SJCRH30 (cell line): ENCODE results near the gene VTI1A. TPM values are rescaled to one million over a fixed set of nuclear protein-coding genes. Genes with fewer than 3 reads are reported as not detected.
A peak's percentile ranks its signal among the peaks of the same experiment; 100 is the strongest.

Experiments used
- DNase-seq, 2 experiments: peaks; one replicate each; pipeline ENCODE4 v3.0.0-alpha.2; 2015 to 2020
- H3K27ac ChIP-seq: fragments of 250-450 bp; sonication (Bioruptor Pico); 2 replicates; pipeline ENCODE4 v1.5.1; 2020; ENCODE audit warnings: mild to moderate bottlenecking, moderate library complexity
- H3K27me3 ChIP-seq: fragments of 250-450 bp; sonication (Bioruptor Pico); 2 replicates; pipeline ENCODE4 v1.5.1; 2020; ENCODE audit warnings: mild to moderate bottlenecking, moderate library complexity
- H3K36me3 ChIP-seq: fragments of 250-450 bp; sonication (Bioruptor Pico); 2 replicates; pipeline ENCODE4 v1.5.1; 2020; ENCODE audit warnings: mild to moderate bottlenecking, moderate library complexity
- H3K4me1 ChIP-seq: fragments of 250-450 bp; sonication (Bioruptor Pico); 2 replicates; pipeline ENCODE4 v1.5.1; 2020; ENCODE audit warnings: mild to moderate bottlenecking, moderate library complexity
- H3K4me3 ChIP-seq: fragments of 250-450 bp; sonication (Bioruptor Pico); 2 replicates; pipeline ENCODE4 v1.5.1; 2020; ENCODE audit warnings: mild to moderate bottlenecking, moderate library complexity
- H3K9me3 ChIP-seq: fragments of 250-450 bp; sonication (Bioruptor Pico); replicated peaks from 2 replicates; pipeline ENCODE4 v1.5.1; 2020; ENCODE audit warnings: mild to moderate bottlenecking, moderate library complexity
- total RNA-seq: library from RNA; depleted of rRNA; stranded (reverse); fragments of >200 nt; shearing (Covaris generic); gene quantifications from 2 replicates; pipeline ENCODE4 v1.2.3, GENCODE V29; 2014

The VTI1A gene
- total RNA-seq, 1 experiment from 2014 or later = 29.0 TPM

DNA sequence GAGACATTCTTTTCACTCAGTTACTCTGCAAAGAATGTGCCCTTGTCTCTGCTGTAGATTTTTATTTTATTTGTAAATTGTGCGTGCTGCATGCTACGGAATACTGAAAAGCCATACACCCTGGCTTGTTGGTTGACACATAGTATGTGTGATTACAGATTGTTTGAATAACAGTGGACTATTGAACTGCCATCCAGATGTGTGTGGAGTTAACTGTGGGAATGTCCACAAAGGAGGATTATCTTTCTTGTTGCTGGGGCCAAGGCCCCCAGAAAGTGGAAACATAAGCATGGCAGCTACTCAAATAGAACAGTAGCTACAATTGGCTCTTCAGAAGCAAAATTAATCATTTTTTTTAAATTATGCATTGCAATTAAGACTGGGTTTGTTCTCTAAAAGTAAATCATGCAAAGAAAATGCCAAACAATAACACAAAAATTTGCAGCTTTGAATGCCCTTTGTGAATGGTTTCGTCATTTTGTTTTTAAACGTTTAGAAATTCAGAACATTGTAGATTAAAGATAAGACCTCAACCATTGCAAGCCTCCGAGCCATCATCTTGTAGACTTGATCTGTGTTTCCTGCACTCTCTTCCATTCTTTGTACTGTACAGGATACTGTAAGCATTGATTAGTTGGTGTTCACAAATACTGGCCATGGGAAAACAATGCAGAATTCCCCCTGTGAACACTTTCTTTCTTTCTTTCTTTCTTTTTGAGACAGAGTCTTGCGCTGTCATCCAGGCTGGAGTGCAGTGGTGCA, 292.8 kb downstream of the VTI1A start:
- no peak for DNase-seq
- H3K36me3 ChIP-seq = peaks cover 5% of the 10 kb centered on the region; the same call in 1 of the 2 replicates
- H3K27me3 ChIP-seq = no peaks in the 10 kb centered on the region
- H3K4me3 ChIP-seq = no peak overlapping the region
- H3K4me1 ChIP-seq = no peaks in the 10 kb centered on the region
- no peaks in the 10 kb centered on the region for H3K9me3 ChIP-seq
- H3K27ac ChIP-seq = no peak overlapping the region

DNA sequence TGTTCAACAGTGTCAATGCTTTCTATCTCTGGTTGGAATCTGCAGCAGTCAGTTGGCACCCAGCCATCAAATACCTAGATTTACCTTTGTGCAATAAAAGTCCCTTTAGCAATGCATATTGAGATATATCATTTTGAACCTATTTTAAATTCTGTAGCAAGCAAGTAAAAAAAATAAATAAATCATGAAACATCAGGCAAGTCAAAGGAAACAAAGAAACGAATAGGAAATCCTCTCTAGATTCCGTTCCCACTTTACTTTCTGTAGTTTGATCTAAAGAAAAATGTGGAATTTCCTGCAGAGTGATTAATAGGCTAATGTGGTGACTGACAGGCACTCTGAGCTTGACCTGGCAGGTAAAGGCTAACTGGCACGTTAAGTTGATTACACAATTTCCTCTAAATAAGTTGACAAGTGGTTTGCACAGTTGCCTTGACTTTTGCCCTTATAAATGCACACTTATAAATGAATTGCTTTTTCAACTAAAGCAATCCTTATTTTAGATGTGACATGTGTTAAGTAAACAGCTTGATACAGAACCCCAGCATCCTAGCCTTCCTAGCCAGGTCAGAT, 294.9 kb downstream of the VTI1A start:
- H3K27ac ChIP-seq = no peak overlapping the region

DNA sequence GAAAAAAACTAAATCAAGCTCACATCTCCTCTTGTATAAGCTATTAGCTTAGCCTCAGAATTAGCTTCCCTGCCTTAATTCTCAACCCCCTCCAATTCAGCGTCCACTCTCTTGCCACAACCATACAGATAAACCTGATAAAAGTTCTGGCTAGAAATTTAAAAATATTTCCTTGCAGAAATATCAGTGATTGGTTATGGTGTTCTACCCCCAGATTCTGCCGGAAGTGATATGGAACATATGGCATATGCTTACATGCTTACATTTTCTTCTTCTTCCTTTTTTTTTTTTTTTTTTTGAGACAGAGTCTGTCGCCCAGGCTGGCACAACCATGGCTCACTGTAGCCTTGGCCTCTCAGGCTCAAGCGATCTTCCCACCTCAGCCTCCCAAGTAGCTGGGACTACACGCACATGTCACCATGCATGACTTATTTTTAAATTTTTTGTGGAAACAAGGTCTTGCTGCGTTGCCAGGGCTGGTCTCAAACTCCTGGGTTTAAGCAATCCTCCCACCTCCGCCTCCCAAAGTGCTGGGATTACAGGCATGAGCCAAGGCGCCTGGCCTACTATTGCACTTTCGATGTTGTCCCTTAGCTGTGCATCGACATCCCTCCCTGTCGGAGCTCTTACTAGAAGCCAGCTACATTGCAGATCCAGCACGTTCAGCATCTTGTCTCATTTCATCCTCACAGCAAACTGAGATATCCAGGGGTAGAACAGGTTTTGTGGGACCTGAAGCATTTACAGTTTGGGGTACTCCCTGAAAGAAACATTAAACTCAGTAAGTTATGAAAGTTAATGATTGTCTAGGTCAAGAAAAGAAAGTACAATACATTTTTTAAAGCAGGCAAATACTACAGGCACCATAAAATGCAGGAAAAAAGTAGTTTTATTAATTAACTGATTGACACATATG, 297.4 kb downstream of the VTI1A start:
- Histone ChIP-seq H3K9me3 (no peaks in the 10 kb centered on the region), H3K4me1 (no peaks in the 10 kb centered on the region), H3K27me3 (no peaks in the 10 kb centered on the region), H3K4me3 (no peak overlapping the region), H3K36me3 (peaks cover 5% of the 10 kb centered on the region; the same call in 1 of the 2 replicates), H3K27ac (no peak overlapping the region)
- no peak for DNase-seq

More for the DNA sequence above, 294.9 kb downstream of the VTI1A start:
- Histone ChIP-seq H3K27me3 (no peaks in the 10 kb centered on the region), H3K36me3 (peaks cover 5% of the 10 kb centered on the region; the same call in 1 of the 2 replicates), H3K4me1 (no peaks in the 10 kb centered on the region), H3K4me3 (no peak overlapping the region), H3K9me3 (no peaks in the 10 kb centered on the region)
- no peak for DNase-seq

GRCh38 chr10:112746329-112746728, 299.3 kb downstream of the VTI1A start:
- H3K4me1 ChIP-seq = no peaks in the 10 kb centered on the region
- DNase-seq = no peak
- H3K9me3 ChIP-seq = no peaks in the 10 kb centered on the region
- H3K27me3 ChIP-seq = no peaks in the 10 kb centered on the region
- H3K36me3 ChIP-seq = no peaks in the 10 kb centered on the region
- no peak overlapping the region for H3K27ac ChIP-seq
- no peak overlapping the region for H3K4me3 ChIP-seq

DNA sequence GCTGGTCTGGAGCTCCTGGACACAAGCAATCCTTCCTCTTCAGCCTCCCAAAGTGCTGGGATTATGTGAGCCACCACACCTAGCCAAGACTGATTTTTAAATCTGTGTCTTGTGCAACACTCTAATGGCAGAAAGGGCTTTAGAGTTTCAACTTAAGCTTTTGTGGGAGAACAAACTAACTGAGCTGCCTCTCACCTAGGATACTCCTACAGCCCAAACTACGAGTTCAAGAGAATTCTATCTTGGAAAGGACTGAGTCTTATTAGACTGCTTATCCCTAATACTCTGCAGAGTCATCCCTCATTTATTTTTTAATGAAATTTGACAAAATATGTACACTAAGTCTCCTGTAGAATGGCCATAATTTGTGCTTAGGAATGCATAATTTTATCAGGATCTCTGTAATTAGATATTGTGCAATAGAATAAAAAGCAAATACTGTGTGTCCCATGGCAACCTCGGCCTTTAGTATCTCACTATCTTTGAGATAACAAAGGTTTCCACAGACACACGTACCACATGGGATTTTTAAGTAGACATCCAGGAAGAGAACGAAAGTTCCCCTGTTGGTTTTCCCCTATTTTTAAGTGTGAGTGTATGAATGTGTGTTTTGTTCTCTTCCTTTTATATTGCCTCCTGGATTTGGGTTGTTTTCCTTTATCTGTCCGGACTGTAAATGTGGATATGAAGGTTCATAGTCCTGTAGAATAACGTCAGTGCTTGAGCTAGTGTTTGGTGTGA, 303.6 kb downstream of the VTI1A start:
- no peaks in the 10 kb centered on the region for H3K4me1 ChIP-seq

DNA sequence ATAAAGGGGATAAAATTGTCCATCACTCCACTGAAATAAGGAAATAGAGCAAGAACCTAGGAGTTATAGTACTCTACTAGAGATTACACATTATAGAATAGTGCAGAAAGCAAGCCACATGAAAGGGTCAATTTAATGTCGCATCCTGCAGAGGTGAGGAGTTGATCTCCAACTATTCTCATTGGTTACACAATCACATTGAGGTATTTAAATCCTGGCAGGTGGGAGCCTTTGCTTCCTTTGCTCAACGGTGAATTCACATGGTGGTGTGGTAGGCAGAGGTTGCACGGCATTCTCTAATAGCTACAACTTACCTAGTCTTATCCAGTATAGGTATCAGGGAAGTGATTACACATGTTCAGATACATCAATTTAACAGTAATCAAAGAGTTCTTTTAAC, 304.6 kb downstream of the VTI1A start:
- no peak for DNase-seq
- no peaks in the 10 kb centered on the region for H3K4me1 ChIP-seq
- H3K9me3 ChIP-seq = no peaks in the 10 kb centered on the region
- H3K4me3 ChIP-seq = no peak overlapping the region
- no peaks in the 10 kb centered on the region for H3K36me3 ChIP-seq
- H3K27me3 ChIP-seq = no peaks in the 10 kb centered on the region
- no peak overlapping the region for H3K27ac ChIP-seq

More for the DNA sequence above, 303.6 kb downstream of the VTI1A start:
- DNase-seq = no peak
- Histone ChIP-seq H3K27ac (no peak overlapping the region), H3K36me3 (no peaks in the 10 kb centered on the region), H3K27me3 (no peaks in the 10 kb centered on the region), H3K4me3 (no peak overlapping the region), H3K9me3 (no peaks in the 10 kb centered on the region)

- no peak for DNase-seq
- H3K4me3 ChIP-seq = no peak overlapping the region
- no peak overlapping the region for H3K27ac ChIP-seq
Measured at GRCh38 chr10:112752288-112752687, 305.3 kb downstream of the VTI1A start.

DNA sequence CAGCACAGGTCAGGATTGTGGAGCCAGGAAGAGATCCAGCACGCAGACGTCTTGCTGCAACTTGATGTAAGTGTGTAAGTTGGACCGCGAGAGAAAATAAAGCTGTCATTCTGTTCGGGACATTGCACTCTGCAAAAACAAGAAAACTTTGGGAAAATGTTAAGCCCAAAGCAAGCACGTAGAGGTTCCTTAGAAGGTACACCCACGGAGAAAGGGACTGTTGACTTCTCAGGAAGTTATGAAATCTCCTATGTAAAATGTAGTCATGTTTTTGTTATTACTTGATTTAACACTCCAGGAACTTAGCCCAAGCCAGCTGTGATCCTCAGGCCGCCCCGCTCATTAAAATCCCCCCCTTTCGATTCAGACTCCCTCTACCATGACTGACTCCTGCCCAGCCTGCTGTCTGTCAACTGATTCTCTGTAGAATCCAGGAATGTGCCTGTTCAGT, 307.0 kb downstream of the VTI1A start:
- Histone ChIP-seq H3K4me3 (no peak overlapping the region), H3K9me3 (no peaks in the 10 kb centered on the region), H3K27me3 (no peaks in the 10 kb centered on the region), H3K36me3 (no peaks in the 10 kb centered on the region), H3K27ac (no peak overlapping the region), H3K4me1 (no peaks in the 10 kb centered on the region)
- DNase-seq = no peak

More at GRCh38 chr10:112752288-112752687, 305.3 kb downstream of the VTI1A start:
- no peaks in the 10 kb centered on the region for H3K36me3 ChIP-seq
- H3K9me3 ChIP-seq = no peaks in the 10 kb centered on the region
- H3K27me3 ChIP-seq = no peaks in the 10 kb centered on the region
- H3K4me1 ChIP-seq = no peaks in the 10 kb centered on the region

- peaks cover 3% of the 10 kb centered on the region; the same call in 1 of the 2 replicates for H3K4me1 ChIP-seq
Measured at GRCh38 chr10:112755446-112756234, 308.6 kb downstream of the VTI1A start.

DNA sequence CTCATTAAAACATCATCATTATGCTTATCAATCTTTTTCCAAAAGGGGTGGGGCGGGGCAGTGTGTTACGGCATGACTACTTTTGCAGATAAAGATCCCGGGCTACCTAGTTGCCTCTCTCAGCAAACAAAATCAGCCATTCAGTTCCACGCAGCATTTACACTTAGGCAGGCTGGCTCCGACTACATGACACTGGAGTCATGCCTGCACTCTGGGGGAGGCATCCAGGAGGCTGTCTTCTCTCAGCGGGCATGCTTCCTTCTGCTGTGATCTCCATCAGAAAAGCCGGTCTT, 309.2 kb downstream of the VTI1A start:
- Histone ChIP-seq H3K4me3 (no peak overlapping the region), H3K27me3 (no peaks in the 10 kb centered on the region), H3K9me3 (no peaks in the 10 kb centered on the region), H3K27ac (no peak overlapping the region), H3K4me1 (peaks cover 6% of the 10 kb centered on the region), H3K36me3 (no peaks in the 10 kb centered on the region)
- no peak for DNase-seq

More at GRCh38 chr10:112755446-112756234, 308.6 kb downstream of the VTI1A start:
- H3K27me3 ChIP-seq = no peaks in the 10 kb centered on the region
- no peak overlapping the region for H3K27ac ChIP-seq
- H3K36me3 ChIP-seq = no peaks in the 10 kb centered on the region
- DNase-seq = peak in 1 of 2 experiments; percentile 35
- no peak overlapping the region for H3K4me3 ChIP-seq
- no peaks in the 10 kb centered on the region for H3K9me3 ChIP-seq

DNA sequence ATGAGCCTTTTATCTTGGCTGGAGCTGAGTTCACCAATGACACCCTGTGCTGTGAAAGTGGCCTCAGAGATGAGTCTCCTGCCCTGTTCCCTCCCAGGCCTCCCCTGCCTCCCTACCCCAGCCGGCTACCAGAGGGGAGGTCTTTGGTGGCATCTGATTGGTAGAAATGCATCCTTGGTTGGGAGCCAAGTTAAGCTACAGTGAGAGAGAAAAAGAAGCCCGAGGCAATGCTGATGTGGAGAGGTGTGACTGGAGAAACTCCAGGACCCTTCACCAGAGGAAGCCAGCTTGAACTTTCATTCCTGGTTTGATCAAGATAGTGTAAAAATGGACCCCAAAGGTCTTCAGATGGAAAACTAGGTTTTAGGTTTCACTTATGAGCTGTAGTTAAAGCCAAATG, 311.9 kb downstream of the VTI1A start:
- peak in 1 of 2 experiments; percentile 36 for DNase-seq
- H3K27ac ChIP-seq = no peak overlapping the region
- no peaks in the 10 kb centered on the region for H3K27me3 ChIP-seq
- H3K4me3 ChIP-seq = no peak overlapping the region
- no peaks in the 10 kb centered on the region for H3K36me3 ChIP-seq
- no peaks in the 10 kb centered on the region for H3K9me3 ChIP-seq
- peaks cover 9% of the 10 kb centered on the region for H3K4me1 ChIP-seq

DNA sequence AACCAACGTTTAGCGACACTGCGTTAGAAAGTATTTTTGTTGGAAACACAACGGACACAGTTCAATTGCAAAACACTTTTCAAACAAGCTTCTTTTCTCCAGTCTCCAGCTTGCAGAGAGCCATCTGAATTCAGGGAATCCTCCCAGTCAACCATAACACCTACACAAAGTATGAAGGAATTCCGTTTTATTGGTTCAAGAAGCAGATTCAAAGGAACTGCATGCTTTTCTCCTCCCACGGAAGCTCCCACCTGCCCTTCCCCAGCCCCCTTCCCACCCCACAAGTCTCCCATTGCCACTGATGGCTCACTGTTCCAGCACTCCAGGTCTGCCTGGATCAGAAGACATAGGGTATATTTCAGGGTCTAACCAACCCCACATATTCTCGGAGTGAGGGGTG, 312.5 kb downstream of the VTI1A start:
- H3K27ac ChIP-seq = no peak overlapping the region
- no peak for DNase-seq

GRCh38 chr10:112761256-112761655, 314.2 kb downstream of the VTI1A start:
- peaks cover 9% of the 10 kb centered on the region for H3K4me1 ChIP-seq
- no peaks in the 10 kb centered on the region for H3K9me3 ChIP-seq
- peak in 1 of 2 experiments; percentile 60 for DNase-seq
- H3K27me3 ChIP-seq = no peaks in the 10 kb centered on the region
- H3K36me3 ChIP-seq = no peaks in the 10 kb centered on the region
- H3K27ac ChIP-seq = peak overlapping the region; percentile 11; the same call in 1 of the 2 replicates
- no peak overlapping the region; the same call in 1 of the 2 replicates for H3K4me3 ChIP-seq

More for the DNA sequence above, 312.5 kb downstream of the VTI1A start:
- Histone ChIP-seq H3K9me3 (no peaks in the 10 kb centered on the region), H3K4me1 (peaks cover 9% of the 10 kb centered on the region), H3K27me3 (no peaks in the 10 kb centered on the region), H3K36me3 (no peaks in the 10 kb centered on the region), H3K4me3 (no peak overlapping the region)
